IMR-90 (cell line): ENCODE data around the gene PLCH2. TPM values are rescaled to one million over a fixed set of nuclear protein-coding genes. Genes with fewer than 3 reads are reported as not detected.

Experiments
- ATAC-seq: fragments of 200-7000 bp; cut with Tn5 transposase; 2 replicates; pipeline ENCODE4 v1.9.1; 2020; ENCODE audit warnings: low read depth, mild to moderate bottlenecking, moderate library complexity
- BruUV-seq: library from RNA; stranded (reverse); fragments of 400-500 nt; replicated peaks from 2 replicates; lab custom pipeline; 2021; lab: Mats Ljungman, UMichigan
- CTCF ChIA-PET: fragments of 300-600 bp; formaldehyde crosslinking; extraction: SDS; loops from one replicate; lab custom pipeline; 2021; ENCODE audit warnings: antibody characterized with exemption; lab: Yijun Ruan, JAX
- POLR2A ChIA-PET: fragments of 300-600 bp; sonication (Branson Sonifier 250); formaldehyde crosslinking; loops from one replicate; lab custom pipeline; 2022; ENCODE audit warnings: antibody characterized with exemption; ENCODE audit not compliant: unreplicated experiment; lab: Charles Lee
- DNase-seq: peaks from one replicate; pipeline ENCODE4 v3.0.0; 2013
- H2AFZ ChIP-seq: replicated peaks from 2 replicates; pipeline ENCODE3; 2013; ENCODE audit warnings: low read length, mild to moderate bottlenecking; ENCODE audit not compliant: poor library complexity
- H2AK5ac ChIP-seq: 2 replicates; pipeline ENCODE4 v1.6.1; 2013; ENCODE audit warnings: low read depth, low read length, inconsistent platforms
- H2AK9ac ChIP-seq: replicated peaks from 2 replicates; pipeline ENCODE3; 2013; ENCODE audit warnings: mild to moderate bottlenecking, low read depth, low read length, moderate library complexity; ENCODE audit not compliant: poor library complexity
- H2BK120ac ChIP-seq: 2 replicates; pipeline ENCODE4 v1.6.1; 2013; ENCODE audit warnings: low read depth, low read length, inconsistent platforms
- H2BK15ac ChIP-seq: 3 replicates; pipeline ENCODE4 v1.6.1; 2013; ENCODE audit warnings: low read depth, low read length, inconsistent platforms
- H2BK20ac ChIP-seq: 2 replicates; pipeline ENCODE4 v1.6.1; 2013; ENCODE audit warnings: low read depth, mild to moderate bottlenecking, inconsistent platforms, low read length, moderate library complexity
- H2BK5ac ChIP-seq: 2 replicates; pipeline ENCODE4 v1.6.1; 2013; ENCODE audit warnings: mild to moderate bottlenecking, low read depth, low read length, inconsistent platforms; ENCODE audit not compliant: poor library complexity, severe bottlenecking
- H3K14ac ChIP-seq: replicated peaks from 2 replicates; pipeline ENCODE4 v1.6.1; 2013; ENCODE audit warnings: low read depth, low read length, inconsistent platforms
- H3K18ac ChIP-seq: 2 replicates; pipeline ENCODE4 v1.6.1; 2013; ENCODE audit warnings: low read depth, low read length, control low read depth
- H3K23ac ChIP-seq: 2 replicates; pipeline ENCODE4 v1.6.1; 2013; ENCODE audit warnings: low read depth, low read length, inconsistent platforms
- H3K27ac ChIP-seq: 2 replicates; pipeline ENCODE4 v1.5.1; 2013; ENCODE audit warnings: mild to moderate bottlenecking, control low read depth, low read length; ENCODE audit not compliant: insufficient read depth
- H3K27me3 ChIP-seq: 2 replicates; pipeline ENCODE4 v1.6.1; 2013; ENCODE audit warnings: low read length; ENCODE audit not compliant: control insufficient read depth, insufficient read depth
- H3K36me3 ChIP-seq: 2 replicates; pipeline ENCODE4 v1.6.1; 2013; ENCODE audit warnings: low read length, mixed read lengths; ENCODE audit not compliant: control insufficient read depth, insufficient read depth
- H3K4ac ChIP-seq: 2 replicates; pipeline ENCODE4 v1.6.1; 2013; ENCODE audit warnings: low read depth, low read length, inconsistent platforms
- H3K4me1 ChIP-seq: 2 replicates; pipeline ENCODE4 v1.6.1; 2013; ENCODE audit warnings: low read length, mixed read lengths; ENCODE audit not compliant: control insufficient read depth, insufficient read depth
- H3K4me2 ChIP-seq: 2 replicates; pipeline ENCODE4 v1.6.1; 2013; ENCODE audit warnings: low read depth, mild to moderate bottlenecking, control low read depth, low read length, moderate library complexity
- H3K4me3 ChIP-seq: 2 replicates; pipeline ENCODE4 v1.5.1; 2013; ENCODE audit warnings: low read depth, mild to moderate bottlenecking, control low read depth, low read length, moderate library complexity; ENCODE audit not compliant: insufficient read depth
- H3K56ac ChIP-seq: 2 replicates; pipeline ENCODE4 v1.6.1; 2013; ENCODE audit warnings: low read length, inconsistent platforms; ENCODE audit not compliant: insufficient read depth; ENCODE audit errors: extremely low read depth
- H3K79me1 ChIP-seq, 2 experiments: 2 replicates each; pipeline ENCODE4 v1.6.1; 2013; ENCODE audit warnings: low read length in 2 of 2, inconsistent platforms in 1 of 2, low read depth in 1 of 2
- H3K9ac ChIP-seq: 2 replicates; pipeline ENCODE4 v1.6.1; 2013; ENCODE audit warnings: low read depth, low read length, control low read depth
- H3K9me1 ChIP-seq: 2 replicates; pipeline ENCODE4 v1.6.1; 2013; ENCODE audit warnings: low read length, inconsistent platforms; ENCODE audit not compliant: insufficient read depth
- H3K9me3 ChIP-seq: 2 replicates; pipeline ENCODE4 v1.6.1; 2013; ENCODE audit warnings: low read length; ENCODE audit not compliant: control insufficient read depth, insufficient read depth
- H4K20me1 ChIP-seq: 2 replicates; pipeline ENCODE4 v1.6.1; 2013; ENCODE audit warnings: low read length, inconsistent platforms; ENCODE audit not compliant: insufficient read depth
- H4K5ac ChIP-seq: 2 replicates; pipeline ENCODE4 v1.6.1; 2013; ENCODE audit warnings: mild to moderate bottlenecking, low read depth, low read length, control low read depth
- H4K8ac ChIP-seq, 2 experiments: 2 replicates each; pipeline ENCODE4 v1.6.1; 2013; ENCODE audit warnings: low read depth in 2 of 2, low read length in 2 of 2, control low read depth in 1 of 2, inconsistent platforms in 1 of 2
- H4K91ac ChIP-seq: 2 replicates; pipeline ENCODE4 v1.6.1; 2013; ENCODE audit warnings: low read depth, low read length, inconsistent platforms; ENCODE audit not compliant: insufficient read depth
- BHLHE40 ChIP-seq: fragments of 150-350 bp; IDR thresholded peaks from 2 replicates; pipeline ENCODE4 v1.6.1; 2016; ENCODE audit warnings: mild to moderate bottlenecking, low read depth, low read length
- CEBPB ChIP-seq: IDR thresholded peaks from 2 replicates; pipeline ENCODE4 v1.6.1; 2012; ENCODE audit warnings: low read depth, low read length, improper control_type of control experiment
- CHD1 ChIP-seq: IDR thresholded peaks from 2 replicates; pipeline ENCODE4 v1.6.1; 2012; ENCODE audit warnings: low read depth, low read length, improper control_type of control experiment
- CTCF ChIP-seq: conservative IDR thresholded peaks from 2 replicates; pipeline ENCODE4 v1.5.1; 2012; ENCODE audit warnings: mild to moderate bottlenecking, low read depth, low read length, improper control_type of control experiment
- ELK1 ChIP-seq: fragments of 150-350 bp; IDR thresholded peaks from 2 replicates; pipeline ENCODE4 v1.6.1; 2016; ENCODE audit warnings: low read depth, mild to moderate bottlenecking, low read length, moderate library complexity, borderline replicate concordance
- FOS ChIP-seq: fragments of 150-350 bp; IDR thresholded peaks from 2 replicates; pipeline ENCODE4 v1.6.1; 2016; ENCODE audit warnings: low read depth, low read length
- MAFK ChIP-seq: IDR thresholded peaks from 2 replicates; pipeline ENCODE4 v1.6.1; 2012; ENCODE audit warnings: low read depth, low read length, improper control_type of control experiment
- MAZ ChIP-seq: IDR thresholded peaks from 2 replicates; pipeline ENCODE4 v1.6.1; 2012; ENCODE audit warnings: low read depth, mild to moderate bottlenecking, low read length, improper control_type of control experiment, moderate library complexity, borderline replicate concordance
- MXI1 ChIP-seq: IDR thresholded peaks from 2 replicates; pipeline ENCODE4 v1.6.1; 2012; ENCODE audit warnings: low read depth, mild to moderate bottlenecking, low read length, moderate library complexity, borderline replicate concordance
- NFE2L2 ChIP-seq: fragments of 150-350 bp; IDR thresholded peaks from 2 replicates; pipeline ENCODE4 v1.6.1; 2016; ENCODE audit warnings: low read depth, mild to moderate bottlenecking, low read length
- POLR2A ChIP-seq: IDR thresholded peaks from 2 replicates; pipeline ENCODE4 v1.6.1; 2012; ENCODE audit warnings: mild to moderate bottlenecking, low read depth, low read length
- RAD21 ChIP-seq: IDR thresholded peaks from 2 replicates; pipeline ENCODE4 v1.6.1; 2012; ENCODE audit warnings: low read length, improper control_type of control experiment
- RCOR1 ChIP-seq: IDR thresholded peaks from 2 replicates; pipeline ENCODE4 v1.6.1; 2012; ENCODE audit warnings: mild to moderate bottlenecking, low read length, improper control_type of control experiment; ENCODE audit not compliant: insufficient replicate concordance
- RFX5 ChIP-seq: IDR thresholded peaks from 2 replicates; pipeline ENCODE4 v1.8.0; 2012; ENCODE audit warnings: low read depth, mild to moderate bottlenecking, low read length, moderate library complexity
- SMC3 ChIP-seq: fragments of 150-350 bp; IDR thresholded peaks from 2 replicates; pipeline ENCODE4 v1.6.1; 2016; ENCODE audit warnings: low read depth, mild to moderate bottlenecking, antibody characterized with exemption, low read length, moderate library complexity
- USF2 ChIP-seq: fragments of 150-350 bp; IDR thresholded peaks from 2 replicates; pipeline ENCODE4 v1.6.1; 2017; ENCODE audit warnings: mild to moderate bottlenecking, antibody characterized with exemption, low read length, low read depth
- WGBS, 2 experiments: methylation state at CpG; one replicate each; pipeline versions ENCODE4 v1.1.5 to v1.1.7; 2013; ENCODE audit warnings: missing lambda C conversion rate in 2 of 2; ENCODE audit not compliant: insufficient read length in 1 of 2; ENCODE audit errors: extremely low coverage in 2 of 2; 5-methylcytosine and 5-hydroxymethylcytosine counted together
- dilution Hi-C: fragments of 300-500 bp; cut with HindIII; formaldehyde crosslinking; loops from one replicate; pipeline ENCODE4 v1.14.3; 2018; ENCODE audit warnings: low sequenced_read_pairs; ENCODE audit not compliant: unreplicated experiment
- in situ Hi-C: fragments of 300-500 bp; cut with MboI; formaldehyde crosslinking; loops from 3 replicates; pipeline ENCODE4 v1.14.3; 2019; ENCODE audit warnings: low sequenced_read_pairs, inconsistent platforms, mixed read lengths
- intact Hi-C: fragments of 100-400 bp; cut with micrococcal nuclease; formaldehyde crosslinking; loops from 2 replicates; pipeline ENCODE4 v1.10.0; 2022
- polyA plus RNA-seq, 3 experiments: library from polyadenylated mRNA; depleted of rRNA; stranded (reverse); fragments of >200 nt; gene quantifications; 2 replicates each; pipeline ENCODE4 v1.2.3, GENCODE V29; 2012; ENCODE audit warnings: low replicate concordance in 1 of 3
- total RNA-seq: library from RNA; depleted of rRNA; stranded (reverse); fragments of >200 nt; gene quantifications from 2 replicates; pipeline ENCODE4 v1.2.3, GENCODE V29; 2012

PLCH2 gene
- total and polyA plus RNA-seq, 2 of the 4 experiments (the other 2 are of a cell fraction): 0.18 to 1.9 TPM

- no peaks in the 10 kb centered on the region for H3K79me1 ChIP-seq
- H4K8ac ChIP-seq: no peak overlapping the region
- no peak overlapping the region for H3K9ac ChIP-seq
- no peak overlapping the region for H4K91ac ChIP-seq
- no peaks in the 10 kb centered on the region for H3K9me3 ChIP-seq
- H3K27ac ChIP-seq: no peak overlapping the region
- no peak overlapping the region for H3K56ac ChIP-seq
- no peak overlapping the region for H3K14ac ChIP-seq
- H3K4me1 ChIP-seq: peaks cover 12% of the 10 kb centered on the region
- no peak overlapping the region for H3K4ac ChIP-seq
- no peak for TF ChIP-seq MAFK
- TF ChIP-seq POLR2A: no peak
- no peak for TF ChIP-seq FOS
- no peak for TF ChIP-seq USF2
- TF ChIP-seq CTCF: no peak
- no peak for TF ChIP-seq RCOR1
- TF ChIP-seq RFX5: no peak
- no peak for TF ChIP-seq BHLHE40
- TF ChIP-seq SMC3: no peak
- no peak for TF ChIP-seq MXI1
- no peak for TF ChIP-seq NFE2L2
- no peak for TF ChIP-seq CEBPB
- TF ChIP-seq ELK1: no peak
- TF ChIP-seq MAZ: no peak
- TF ChIP-seq RAD21: no peak
- no peak for TF ChIP-seq CHD1
- no peak overlapping the region for H2BK15ac ChIP-seq
- no peak overlapping the region for H2AK5ac ChIP-seq
- no peak overlapping the region for H2BK120ac ChIP-seq
- H4K20me1 ChIP-seq: no peaks in the 10 kb centered on the region
- H2BK20ac ChIP-seq: no peak overlapping the region
- no peaks in the 10 kb centered on the region for H3K36me3 ChIP-seq
- CTCF ChIA-PET: no interaction called here
- H3K23ac ChIP-seq: no peak overlapping the region
- no peak overlapping the region for H3K18ac ChIP-seq
- H4K5ac ChIP-seq: no peak overlapping the region
- intact Hi-C loops (no loop called here), dilution Hi-C loops (no loop called here), in situ Hi-C loops (loop anchor here (25.0 kb wide), 1 partner anchor 351 kb away; the partner anchor contains the start of gene FAAP20)
- H2BK5ac ChIP-seq: no peak overlapping the region
- POLR2A ChIA-PET: no interaction called here
- H3K9me1 ChIP-seq: peaks cover 9% of the 10 kb centered on the region
- H3K27me3 ChIP-seq: peaks cover 3% of the 10 kb centered on the region; the same call in 1 of the 2 replicates
- BruUV-seq: no TSS peak
- 100% methylated on average over 1 of the region's 4 CpGs; no CpG with 5 or more reads in 1 of the 2 experiments for WGBS, 2 experiments
- no peak overlapping the region for H2AFZ ChIP-seq
- no peak overlapping the region for H3K4me3 ChIP-seq
- H2AK9ac ChIP-seq: no peak overlapping the region
- DNase-seq (no peak), ATAC-seq (no peak)
- H3K4me2 ChIP-seq: no peak overlapping the region
These were observed 62.3 kb downstream of the PLCH2 start for GRCh38 chr1:2538376-2538775.
